HG03139 (cell line): ENCODE measurements around the gene YPEL2.

Source experiments
- ATAC-seq: cut with Tn5 transposase; IDR thresholded peaks from one replicate; pipeline ENCODE4 v1.9.1; 2021; ENCODE audit not compliant: unreplicated experiment

YPEL2 gene

GRCh38 chr17:59356543-59357218 lies 25.2 kb downstream of the YPEL2 start:
- no peak for ATAC-seq

GRCh38 chr17:59357219-59357697 lies 25.8 kb downstream of the YPEL2 start:
- ATAC-seq: no peak

- no peak for ATAC-seq
Measured at GRCh38 chr17:59357929-59358328, 26.5 kb downstream of the YPEL2 start.

GRCh38 chr17:59361386-59361785 lies 29.9 kb downstream of the YPEL2 start:
- no peak for ATAC-seq

- ATAC-seq: no peak
Measured at GRCh38 chr17:59361916-59362810, 30.7 kb downstream of the YPEL2 start.

- ATAC-seq: no peak
Measured at GRCh38 chr17:59362811-59363205, 31.4 kb downstream of the YPEL2 start.

- ATAC-seq: no peak
Measured at GRCh38 chr17:59365383-59365981, 34.0 kb downstream of the YPEL2 start.

GRCh38 chr17:59366040-59366757 lies 34.7 kb downstream of the YPEL2 start:
- no peak for ATAC-seq

- ATAC-seq: no peak
Measured at GRCh38 chr17:59366773-59367656, 35.6 kb downstream of the YPEL2 start.

GRCh38 chr17:59367657-59368045 lies 36.2 kb downstream of the YPEL2 start:
- no peak for ATAC-seq

GRCh38 chr17:59368218-59368857 lies 36.9 kb downstream of the YPEL2 start:
- no peak for ATAC-seq

GRCh38 chr17:59369031-59369975 lies 37.8 kb downstream of the YPEL2 start:
- ATAC-seq: no peak

GRCh38 chr17:59370593-59371299 lies 39.3 kb downstream of the YPEL2 start:
- no peak for ATAC-seq

GRCh38 chr17:59371416-59372100 lies 40.1 kb downstream of the YPEL2 start:
- ATAC-seq: no peak

- ATAC-seq: no peak
Measured at GRCh38 chr17:59372138-59372751, 40.8 kb downstream of the YPEL2 start.

- ATAC-seq: no peak
Measured at GRCh38 chr17:59373882-59374495, 42.5 kb downstream of the YPEL2 start.
